Glutamatergic neuron (in vitro differentiated cells): Measurements from ENCODE around the gene SERINC3. TPM values are rescaled to one million over a fixed set of nuclear protein-coding genes. Genes with fewer than 3 reads are reported as not detected.
A peak's percentile ranks its signal among the peaks of the same experiment; 100 is the strongest.

Experiments used
- DNase-seq: peaks from one replicate; pipeline ENCODE4 v3.0.0; 2022
- H3K27ac Mint-ChIP-seq: one replicate; pipeline ENCODE4 v1.8.0; 2020; ENCODE audit warnings: mild to moderate bottlenecking, mixed read lengths, inconsistent platforms; ENCODE audit not compliant: unreplicated experiment
- H3K27me3 Mint-ChIP-seq: one replicate; pipeline ENCODE4 v1.8.0; 2020; ENCODE audit warnings: mild to moderate bottlenecking, moderate library complexity, mixed read lengths, inconsistent platforms; ENCODE audit not compliant: unreplicated experiment
- H3K36me3 Mint-ChIP-seq: one replicate; pipeline ENCODE4 v1.8.0; 2020; ENCODE audit warnings: mild to moderate bottlenecking, mixed read lengths, inconsistent platforms; ENCODE audit not compliant: unreplicated experiment
- H3K4me1 Mint-ChIP-seq: one replicate; pipeline ENCODE4 v1.8.0; 2020; ENCODE audit warnings: mild to moderate bottlenecking, low read depth, mixed read lengths, inconsistent platforms; ENCODE audit not compliant: unreplicated experiment
- H3K4me3 Mint-ChIP-seq: one replicate; pipeline ENCODE4 v1.8.0; 2020; ENCODE audit warnings: mild to moderate bottlenecking, mixed read lengths, inconsistent platforms; ENCODE audit not compliant: unreplicated experiment
- H3K9me3 Mint-ChIP-seq: one replicate; pipeline ENCODE4 v1.8.0; 2020; ENCODE audit warnings: mild to moderate bottlenecking, moderate library complexity, mixed read lengths, inconsistent platforms; ENCODE audit not compliant: unreplicated experiment
- long read RNA-seq: library from polyadenylated mRNA; unstranded; transcript quantifications from one replicate; pipeline ENCODE4 v2.0.0, GENCODE V29; 2020; ENCODE audit not compliant: unreplicated experiment
- total RNA-seq: library from RNA; stranded (reverse); fragmentation: NEBNext Ultra II Directional; extraction: Animal tissue kit (Norgen Biotek cat#: 25700); gene quantifications from one replicate; pipeline ENCODE4 v1.2.1, GENCODE V29; 2021; ENCODE audit not compliant: unreplicated experiment
- TF ChIP-seq, protein P1 (sequence below): fragments of 200-600 bp; sonication (generic); IDR thresholded peaks from one replicate; pipeline ENCODE4 v1.5.0; 2021; ENCODE audit not compliant: partially characterized antibody, unreplicated experiment

SERINC3 gene
- total RNA-seq: 125 TPM
- long read RNA-seq, full-length matches to known transcripts: 80 of 88 reads
- long read RNA-seq, partial matches to known transcripts: 3 of 88 reads
- long read RNA-seq, other reads (novel, unspliced or antisense): 5 of 88 reads

- H3K4me1 Mint-ChIP-seq: peaks cover 17% of the 10 kb centered on the region
- H3K27me3 Mint-ChIP-seq: peaks cover 4% of the 10 kb centered on the region
- peak within 1 kb of the TSS; percentile 88 for H3K27ac Mint-ChIP-seq
- H3K4me3 Mint-ChIP-seq: peak within 1 kb of the TSS; percentile 91
- no peaks in the 10 kb centered on the region for H3K9me3 Mint-ChIP-seq
- TF ChIP-seq, protein P1, sequence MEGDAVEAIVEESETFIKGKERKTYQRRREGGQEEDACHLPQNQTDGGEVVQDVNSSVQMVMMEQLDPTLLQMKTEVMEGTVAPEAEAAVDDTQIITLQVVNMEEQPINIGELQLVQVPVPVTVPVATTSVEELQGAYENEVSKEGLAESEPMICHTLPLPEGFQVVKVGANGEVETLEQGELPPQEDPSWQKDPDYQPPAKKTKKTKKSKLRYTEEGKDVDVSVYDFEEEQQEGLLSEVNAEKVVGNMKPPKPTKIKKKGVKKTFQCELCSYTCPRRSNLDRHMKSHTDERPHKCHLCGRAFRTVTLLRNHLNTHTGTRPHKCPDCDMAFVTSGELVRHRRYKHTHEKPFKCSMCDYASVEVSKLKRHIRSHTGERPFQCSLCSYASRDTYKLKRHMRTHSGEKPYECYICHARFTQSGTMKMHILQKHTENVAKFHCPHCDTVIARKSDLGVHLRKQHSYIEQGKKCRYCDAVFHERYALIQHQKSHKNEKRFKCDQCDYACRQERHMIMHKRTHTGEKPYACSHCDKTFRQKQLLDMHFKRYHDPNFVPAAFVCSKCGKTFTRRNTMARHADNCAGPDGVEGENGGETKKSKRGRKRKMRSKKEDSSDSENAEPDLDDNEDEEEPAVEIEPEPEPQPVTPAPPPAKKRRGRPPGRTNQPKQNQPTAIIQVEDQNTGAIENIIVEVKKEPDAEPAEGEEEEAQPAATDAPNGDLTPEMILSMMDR: no peak
- H3K36me3 Mint-ChIP-seq: no peaks in the 10 kb centered on the region
- peak; percentile 98 for DNase-seq
Observed at GRCh38 chr20:44521484-44522481, at the start of gene SERINC3. SERINC3 (minus strand) TSS chr20:44522070; CDS start chr20:44521951, 119 bp downstream.

DNA sequence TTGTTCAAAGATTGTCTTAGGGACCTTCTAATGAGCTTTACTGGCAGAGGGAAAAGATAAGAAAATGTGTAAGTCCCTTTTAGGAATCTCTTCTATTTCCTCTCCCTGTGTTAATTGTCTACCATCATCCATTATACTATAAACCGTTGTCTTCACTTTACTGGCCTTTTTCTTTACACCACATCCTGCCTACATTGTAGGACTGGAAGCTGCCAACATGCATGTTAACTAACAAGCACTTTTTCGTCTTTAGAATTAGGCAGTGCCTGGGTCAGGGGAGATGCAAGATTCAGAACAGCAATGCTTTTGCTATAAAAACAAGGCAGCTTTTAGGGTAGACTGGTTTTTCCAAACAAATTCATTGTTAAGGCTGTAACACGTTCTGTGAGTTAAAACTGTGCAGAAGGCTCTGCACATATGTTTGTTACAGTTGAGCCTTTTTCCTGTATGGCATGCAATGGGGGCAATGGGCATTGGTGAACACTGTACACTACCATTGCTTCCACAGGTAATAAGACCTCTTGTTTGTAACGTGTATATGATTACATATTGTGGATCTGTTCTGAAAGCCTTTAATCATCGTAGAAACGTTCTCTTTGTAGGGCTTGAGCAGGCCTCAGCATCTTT is 49.6 kb upstream of the SERINC3 start:
- no peaks in the 10 kb centered on the region for H3K36me3 Mint-ChIP-seq
- H3K4me3 Mint-ChIP-seq: no peak overlapping the region
- DNase-seq: no peak
- peaks cover 6% of the 10 kb centered on the region for H3K4me1 Mint-ChIP-seq
- H3K9me3 Mint-ChIP-seq: no peaks in the 10 kb centered on the region
- H3K27me3 Mint-ChIP-seq: peaks cover 3% of the 10 kb centered on the region
- H3K27ac Mint-ChIP-seq: no peak overlapping the region
- TF ChIP-seq, protein P1: no peak

DNA sequence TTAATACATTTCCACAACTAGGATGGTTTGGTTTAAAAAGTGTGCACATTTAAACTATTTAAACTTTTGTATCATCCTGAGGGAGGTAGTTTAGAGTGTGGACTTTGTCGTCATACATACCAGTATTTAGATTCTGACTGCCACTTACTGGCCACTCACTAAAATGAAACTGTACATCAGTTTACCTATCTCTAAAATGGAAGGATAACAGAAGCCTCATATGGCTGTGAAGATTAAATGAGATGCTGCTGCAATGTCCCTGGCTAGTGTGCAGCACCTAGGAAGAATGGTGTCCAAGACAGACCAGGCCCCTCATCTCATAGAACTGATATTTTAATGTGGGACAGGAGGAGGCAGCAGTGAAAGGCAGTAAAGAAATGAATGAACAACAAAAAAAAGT is 48.5 kb upstream of the SERINC3 start:
- Mint-ChIP-seq H3K27me3 (no peaks in the 10 kb centered on the region), H3K9me3 (no peaks in the 10 kb centered on the region), H3K4me1 (peaks cover 1% of the 10 kb centered on the region), H3K27ac (no peak overlapping the region), H3K4me3 (no peak overlapping the region), H3K36me3 (no peaks in the 10 kb centered on the region)
- TF ChIP-seq, protein P1: no peak
- no peak for DNase-seq

DNA sequence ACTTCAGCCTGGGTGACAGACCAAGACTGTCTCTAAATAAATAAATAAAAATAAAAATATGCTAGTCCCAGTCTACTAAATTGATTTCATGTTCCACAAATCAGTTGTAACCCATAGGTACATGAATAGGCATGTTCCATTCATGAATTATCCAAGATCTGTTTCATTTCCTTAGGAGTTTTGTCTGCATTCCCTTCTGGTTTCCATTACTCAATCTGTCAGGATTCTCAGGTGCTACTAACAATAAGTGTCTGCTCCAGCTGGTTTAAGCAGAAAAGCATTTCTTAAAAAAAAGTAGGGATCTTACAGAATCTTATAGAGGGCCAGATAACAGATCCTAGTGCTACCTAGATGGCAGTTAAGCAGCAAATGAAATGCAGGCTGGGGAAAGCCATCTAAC is 44.9 kb upstream of the SERINC3 start:
- H3K27ac Mint-ChIP-seq: no peak overlapping the region
- peaks cover 1% of the 10 kb centered on the region for H3K4me1 Mint-ChIP-seq
- TF ChIP-seq, protein P1: no peak
- H3K36me3 Mint-ChIP-seq: no peaks in the 10 kb centered on the region
- no peak for DNase-seq
- H3K4me3 Mint-ChIP-seq: no peak overlapping the region
- H3K27me3 Mint-ChIP-seq: peaks cover 1% of the 10 kb centered on the region
- no peaks in the 10 kb centered on the region for H3K9me3 Mint-ChIP-seq
